Activated B cell treated with CpG ODN at 0.5 μM for 24 hours (primary cell): ENCODE measurements around the gene SMC3. TPM values are rescaled to one million over a fixed set of nuclear protein-coding genes. Genes with fewer than 3 reads are reported as not detected.
A peak's percentile ranks its signal among the peaks of the same experiment; 100 is the strongest.

Source experiments
- ATAC-seq: fragments of 200-7000 bp; cut with Tn5 transposase; one replicate; pipeline ENCODE4 v1.10.0; 2021; ENCODE audit warnings: low read depth, mild to moderate bottlenecking, moderate library complexity
- CTCF ChIA-PET: fragments of 350-600 bp; sonication (Branson Sonifier 250); formaldehyde crosslinking; loops from one replicate; lab custom pipeline; 2021; ENCODE audit warnings: antibody characterized with exemption; lab: Charles Lee
- POLR2A ChIA-PET: fragments of 350-600 bp; sonication (Branson Sonifier 250); formaldehyde crosslinking; loops from one replicate; lab custom pipeline; 2021; ENCODE audit warnings: antibody characterized with exemption; lab: Charles Lee
- DNase-seq: peaks from one replicate; pipeline ENCODE4 v3.0.0; 2022
- H3K27ac Mint-ChIP-seq: one replicate; pipeline ENCODE4 v1.8.0; 2020; ENCODE audit warnings: mixed read lengths
- H3K27me3 Mint-ChIP-seq: one replicate; pipeline ENCODE4 v1.8.0; 2021; ENCODE audit warnings: mixed read lengths
- H3K36me3 Mint-ChIP-seq: one replicate; pipeline ENCODE4 v1.8.0; 2021; ENCODE audit warnings: low read depth, mixed read lengths
- H3K4me1 Mint-ChIP-seq: one replicate; pipeline ENCODE4 v1.8.0; 2021; ENCODE audit warnings: mixed read lengths
- H3K4me3 Mint-ChIP-seq: one replicate; pipeline ENCODE4 v1.8.0; 2020; ENCODE audit warnings: mild to moderate bottlenecking, mixed read lengths
- H3K9me3 Mint-ChIP-seq: one replicate; pipeline ENCODE4 v1.8.0; 2020; ENCODE audit warnings: mixed read lengths
- CTCF ChIP-seq: fragments of 200-600 bp; IDR thresholded peaks from one replicate; pipeline ENCODE4 v1.8.0; 2022; ENCODE audit warnings: antibody characterized with exemption, mild to moderate bottlenecking
- intact Hi-C: fragments of 100-400 bp; cut with micrococcal nuclease; formaldehyde crosslinking; loops from one replicate; pipeline ENCODE4 v1.15.1; 2024
- total RNA-seq: library from RNA; stranded (reverse); gene quantifications from 2 replicates; pipeline ENCODE4 v1.2.3, GENCODE V29; 2022

The SMC3 gene
- total RNA-seq, 1 donor from 2014 or later: 41.1 TPM

- H3K4me3 Mint-ChIP-seq: no peak overlapping the region
- CTCF ChIA-PET: interaction anchor here (1.8 kb wide), 1 partner anchor 23 kb away, joined by 10 read pairs; no protein-coding TSS in a partner anchor
These were observed 82.1 kb downstream of the SMC3 start for GRCh38 chr10:110649347-110650264.

GRCh38 chr10:110650265-110650668, 82.8 kb downstream of the SMC3 start:
- H3K4me1 Mint-ChIP-seq: peaks cover 29% of the 10 kb centered on the region
- DNase-seq: no peak
- peak; percentile 40 for ATAC-seq
- ChIA-PET CTCF (interaction anchor here (1.8 kb wide), 1 partner anchor 22 kb away, joined by 10 read pairs; no protein-coding TSS in a partner anchor), POLR2A (no interaction called here)
- H3K27ac Mint-ChIP-seq: no peak overlapping the region
- intact Hi-C loops: loop anchor here (2.0 kb wide), 1 partner anchor 23 kb away; no protein-coding TSS in a partner anchor
- peaks cover 28% of the 10 kb centered on the region for H3K27me3 Mint-ChIP-seq
- no peak for TF ChIP-seq CTCF
- H3K9me3 Mint-ChIP-seq: no peaks in the 10 kb centered on the region
- no peaks in the 10 kb centered on the region for H3K36me3 Mint-ChIP-seq
- no peak overlapping the region for H3K4me3 Mint-ChIP-seq

More at GRCh38 chr10:110649347-110650264, 82.1 kb downstream of the SMC3 start:
- H3K9me3 Mint-ChIP-seq: no peaks in the 10 kb centered on the region
- peaks cover 34% of the 10 kb centered on the region for H3K27me3 Mint-ChIP-seq
- no peaks in the 10 kb centered on the region for H3K36me3 Mint-ChIP-seq
- H3K27ac Mint-ChIP-seq: no peak overlapping the region
- POLR2A ChIA-PET: no interaction called here
- no peak for TF ChIP-seq CTCF
- DNase-seq (no peak), ATAC-seq (peak; percentile 31)
- H3K4me1 Mint-ChIP-seq: peaks cover 33% of the 10 kb centered on the region
- intact Hi-C loops: loop anchor here (2.0 kb wide), 1 partner anchor 23 kb away; no protein-coding TSS in a partner anchor

- H3K4me3 Mint-ChIP-seq: no peak overlapping the region
- POLR2A ChIA-PET: no interaction called here
- intact Hi-C loops: loop anchor here (2.0 kb wide), 1 partner anchor 22 kb away; no protein-coding TSS in a partner anchor
- no peaks in the 10 kb centered on the region for H3K9me3 Mint-ChIP-seq
- no peak for DNase-seq
- H3K36me3 Mint-ChIP-seq: no peaks in the 10 kb centered on the region
- CTCF ChIA-PET: no interaction called here
- no peak overlapping the region for H3K27ac Mint-ChIP-seq
- no peak for TF ChIP-seq CTCF
- no peak for ATAC-seq
- peaks cover 24% of the 10 kb centered on the region for H3K27me3 Mint-ChIP-seq
- H3K4me1 Mint-ChIP-seq: peaks cover 29% of the 10 kb centered on the region
These were observed 83.8 kb downstream of the SMC3 start for GRCh38 chr10:110651044-110651958.

GRCh38 chr10:110652475-110653118, 85.1 kb downstream of the SMC3 start:
- ATAC-seq (no peak), DNase-seq (no peak)
- no peak overlapping the region for H3K4me3 Mint-ChIP-seq
- peaks cover 23% of the 10 kb centered on the region for H3K27me3 Mint-ChIP-seq
- TF ChIP-seq CTCF: no peak
- H3K9me3 Mint-ChIP-seq: no peaks in the 10 kb centered on the region
- no peak overlapping the region for H3K27ac Mint-ChIP-seq
- ChIA-PET POLR2A (no interaction called here), CTCF (interaction anchor here (0.7 to 1.5 kb wide), 2 partner anchors 19 to 348 kb away, joined by 4 to 5 read pairs; partner anchors contain the start of gene SMNDC1)
- peaks cover 29% of the 10 kb centered on the region for H3K4me1 Mint-ChIP-seq
- intact Hi-C loops: no loop called here
- H3K36me3 Mint-ChIP-seq: no peaks in the 10 kb centered on the region

Other genes starting within 250 kb of the SMC3 start
- 26.1 and 28.6 TPM in 2 replicates for gene DUSP5, start 69.8 kb upstream of the SMC3 start, total RNA-seq
- 0.02 TPM in 2 replicates for gene RBM20, start 76.6 kb downstream of the SMC3 start, total RNA-seq